Natural killer cell (primary cell): ENCODE results near the gene NHLRC4. TPM values are rescaled to one million over a fixed set of nuclear protein-coding genes. Genes with fewer than 3 reads are reported as not detected.

Experiments used
- ATAC-seq, 3 donors: fragments of 150-1000 bp in 2 of 3; fragments of 200-7000 bp in 1 of 3; cut with Tn5 transposase; 1 replicate in 1 of 3; 2 replicates in 2 of 3; pipeline ENCODE4 v1.10.0; 2021; ENCODE audit warnings: mild to moderate bottlenecking in 2 of 3, moderate library complexity in 2 of 3
- DNase-seq, 2 donors: peaks; one replicate each; pipeline versions ENCODE4 v3.0.0 to v3.0.0-alpha.2; 2013 to 2021; ENCODE audit warnings: mixed read lengths in 1 of 2
- H3K27ac ChIP-seq: one replicate; pipeline ENCODE4 v1.5.1; 2013; ENCODE audit warnings: mild to moderate bottlenecking, low read length
- H3K27me3 ChIP-seq: one replicate; pipeline ENCODE4 v1.6.1; 2013; ENCODE audit warnings: low read length; ENCODE audit not compliant: control insufficient read depth, insufficient read depth
- H3K36me3 ChIP-seq: one replicate; pipeline ENCODE4 v1.6.1; 2013; ENCODE audit warnings: low read length; ENCODE audit not compliant: control insufficient read depth, insufficient read depth
- H3K4me1 ChIP-seq: one replicate; pipeline ENCODE4 v1.6.1; 2013; ENCODE audit warnings: low read length; ENCODE audit not compliant: control insufficient read depth, insufficient read depth
- H3K4me3 ChIP-seq: one replicate; pipeline ENCODE4 v1.5.1; 2013; ENCODE audit warnings: low read length
- H3K9me3 ChIP-seq: one replicate; pipeline ENCODE4 v1.6.1; 2013; ENCODE audit warnings: low read length; ENCODE audit not compliant: control insufficient read depth, insufficient read depth
- H3K27ac Mint-ChIP-seq, 2 donors: one replicate each; pipeline ENCODE4 v1.8.0; 2022; ENCODE audit warnings: mild to moderate bottlenecking in 2 of 2, mixed read lengths in 2 of 2, moderate library complexity in 1 of 2
- H3K27me3 Mint-ChIP-seq, 2 donors: one replicate each; pipeline ENCODE4 v1.8.0; 2022; ENCODE audit warnings: low read depth in 2 of 2, mixed read lengths in 2 of 2
- H3K36me3 Mint-ChIP-seq: one replicate; pipeline ENCODE4 v1.8.0; 2022; ENCODE audit warnings: mixed read lengths
- H3K4me1 Mint-ChIP-seq, 2 donors: one replicate each; pipeline ENCODE4 v1.8.0; 2022; ENCODE audit warnings: mixed read lengths in 2 of 2
- H3K4me3 Mint-ChIP-seq: one replicate; pipeline ENCODE4 v1.8.0; 2022; ENCODE audit warnings: mild to moderate bottlenecking, moderate library complexity, mixed read lengths
- H3K9me3 Mint-ChIP-seq, 2 donors: one replicate each; pipeline ENCODE4 v1.8.0; 2022; ENCODE audit warnings: mixed read lengths in 2 of 2
- WGBS: methylation state at CpG from one replicate; pipeline ENCODE4 v1.1.7; 2013; ENCODE audit warnings: missing lambda C conversion rate; ENCODE audit not compliant: insufficient coverage; 5-methylcytosine and 5-hydroxymethylcytosine counted together
- intact Hi-C: fragments of 100-400 bp; cut with micrococcal nuclease; formaldehyde crosslinking; loops from one replicate; pipeline ENCODE4 v1.14.2; 2022
- total RNA-seq, 4 donors: library from RNA; stranded (reverse); fragments of 120-200 nt in 1 of 4; gene quantifications; one replicate each; pipeline versions ENCODE4 v1.2.3 to v1.2.4, GENCODE V29; 2013 to 2022
- TF ChIP-seq, protein P1 (sequence below): fragments of 200-600 bp; IDR thresholded peaks from one replicate; pipeline ENCODE4 v1.8.0; 2022; ENCODE audit warnings: antibody characterized with exemption

NHLRC4 gene
- total RNA-seq, 3 donors from 2014 or later (not counting 1 experiment from before 2014, with no cell fraction given) = 0.28 to 0.75 (median 0.35) TPM

DNA sequence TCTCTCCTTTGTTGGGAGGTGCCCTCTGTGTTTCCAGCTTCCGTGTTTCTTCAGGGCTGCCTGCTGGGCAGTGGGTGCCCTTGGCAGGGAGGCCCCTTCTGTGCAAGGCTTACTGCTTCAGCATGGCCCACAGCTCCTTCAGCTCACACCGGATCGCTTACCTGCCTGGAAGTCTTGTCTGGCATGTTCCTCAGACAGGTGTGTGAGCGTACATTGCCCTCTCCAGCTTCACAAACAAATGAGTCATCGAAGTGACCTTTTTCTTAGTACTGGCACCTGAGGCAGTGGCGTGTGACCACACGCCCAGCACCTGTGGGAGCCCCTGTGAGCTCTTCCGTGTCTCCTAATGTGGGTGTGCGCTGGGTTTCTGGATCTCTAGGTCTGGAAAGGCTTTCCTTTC is 26.6 kb downstream of the NHLRC4 start:
- WGBS = 88% methylated on average over 9 of the region's 9 CpGs
- H3K27me3 ChIP-seq = no peaks in the 10 kb centered on the region
- no peak for DNase-seq
- Mint-ChIP-seq H3K36me3 (no peaks in the 10 kb centered on the region), H3K4me3 (no peak overlapping the region), H3K27ac (peak overlapping the region in 1 of 2 donors; percentile 36), H3K4me1 (peaks cover 17 to 57% of the 10 kb centered on the region in 2 donors), H3K9me3 (no peaks in the 10 kb centered on the region), H3K27me3 (no peaks in the 10 kb centered on the region)
- intact Hi-C loops = no loop called here
- no peaks in the 10 kb centered on the region for H3K36me3 ChIP-seq
- peaks cover 34% of the 10 kb centered on the region for H3K4me1 ChIP-seq
- no peak overlapping the region for H3K27ac ChIP-seq
- no peak overlapping the region for H3K4me3 ChIP-seq
- TF ChIP-seq, protein P1, sequence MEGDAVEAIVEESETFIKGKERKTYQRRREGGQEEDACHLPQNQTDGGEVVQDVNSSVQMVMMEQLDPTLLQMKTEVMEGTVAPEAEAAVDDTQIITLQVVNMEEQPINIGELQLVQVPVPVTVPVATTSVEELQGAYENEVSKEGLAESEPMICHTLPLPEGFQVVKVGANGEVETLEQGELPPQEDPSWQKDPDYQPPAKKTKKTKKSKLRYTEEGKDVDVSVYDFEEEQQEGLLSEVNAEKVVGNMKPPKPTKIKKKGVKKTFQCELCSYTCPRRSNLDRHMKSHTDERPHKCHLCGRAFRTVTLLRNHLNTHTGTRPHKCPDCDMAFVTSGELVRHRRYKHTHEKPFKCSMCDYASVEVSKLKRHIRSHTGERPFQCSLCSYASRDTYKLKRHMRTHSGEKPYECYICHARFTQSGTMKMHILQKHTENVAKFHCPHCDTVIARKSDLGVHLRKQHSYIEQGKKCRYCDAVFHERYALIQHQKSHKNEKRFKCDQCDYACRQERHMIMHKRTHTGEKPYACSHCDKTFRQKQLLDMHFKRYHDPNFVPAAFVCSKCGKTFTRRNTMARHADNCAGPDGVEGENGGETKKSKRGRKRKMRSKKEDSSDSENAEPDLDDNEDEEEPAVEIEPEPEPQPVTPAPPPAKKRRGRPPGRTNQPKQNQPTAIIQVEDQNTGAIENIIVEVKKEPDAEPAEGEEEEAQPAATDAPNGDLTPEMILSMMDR = no peak
- no peaks in the 10 kb centered on the region for H3K9me3 ChIP-seq
- no peak for ATAC-seq

DNA sequence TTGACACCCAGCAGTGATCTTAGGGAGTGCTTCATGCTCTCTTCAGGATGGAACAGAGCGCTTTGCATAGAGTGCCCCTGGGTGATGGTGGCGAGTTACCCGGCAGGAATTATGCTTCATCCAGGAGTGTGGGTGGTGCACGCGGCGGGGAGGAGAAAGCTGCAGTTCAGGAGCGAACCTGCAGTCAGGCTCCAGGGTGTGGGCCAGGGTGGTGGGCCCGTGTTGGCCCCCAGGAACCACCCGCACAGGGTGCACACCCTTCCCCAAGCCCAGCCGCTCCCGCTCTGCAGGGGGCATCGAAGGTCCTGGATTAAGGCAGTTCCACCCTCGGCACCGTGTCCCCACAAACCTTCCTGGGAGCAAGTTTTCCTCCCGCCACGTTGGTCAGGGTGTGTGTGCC is 27.0 kb downstream of the NHLRC4 start:
- intact Hi-C loops = no loop called here
- no peak for DNase-seq
- no peak overlapping the region for H3K27ac ChIP-seq
- H3K4me3 ChIP-seq = no peak overlapping the region
- H3K4me1 Mint-ChIP-seq = peaks cover 17 to 54% of the 10 kb centered on the region in 2 donors
- H3K4me1 ChIP-seq = peaks cover 31% of the 10 kb centered on the region
- no peaks in the 10 kb centered on the region for H3K27me3 Mint-ChIP-seq
- no peaks in the 10 kb centered on the region for H3K36me3 Mint-ChIP-seq
- no peaks in the 10 kb centered on the region for H3K9me3 Mint-ChIP-seq
- H3K27ac Mint-ChIP-seq = peak overlapping the region in 1 of 2 donors; percentile 36
- no peaks in the 10 kb centered on the region for H3K9me3 ChIP-seq
- 88% methylated on average over 16 of the region's 16 CpGs for WGBS
- no peaks in the 10 kb centered on the region for H3K36me3 ChIP-seq
- ATAC-seq = no peak
- TF ChIP-seq, protein P1 = no peak
- H3K4me3 Mint-ChIP-seq = no peak overlapping the region
- no peaks in the 10 kb centered on the region for H3K27me3 ChIP-seq

DNA sequence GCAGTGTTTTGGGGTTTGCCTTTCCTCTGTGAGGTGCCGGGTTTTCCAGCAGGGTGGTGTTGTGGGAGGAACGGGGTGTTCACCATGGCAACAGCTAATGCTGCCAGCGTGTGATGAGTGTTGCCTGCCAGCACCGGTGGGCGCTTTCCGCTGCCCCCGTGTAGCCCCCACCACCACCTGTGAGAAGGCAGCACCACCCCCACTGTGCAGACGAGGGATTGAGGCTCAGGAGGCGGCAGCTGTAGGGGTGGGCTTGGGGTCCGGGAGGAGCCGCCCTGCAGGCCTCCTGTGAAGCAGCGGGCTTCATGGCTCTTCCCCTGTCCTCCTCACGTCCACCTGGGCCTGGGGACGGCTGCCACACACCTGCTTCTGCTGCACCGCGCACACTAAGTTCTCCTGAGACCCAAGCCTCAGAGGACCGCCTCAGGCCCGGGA is 28.3 kb downstream of the NHLRC4 start:
- Histone ChIP-seq H3K4me1 (peaks cover 31% of the 10 kb centered on the region), H3K27me3 (no peaks in the 10 kb centered on the region), H3K27ac (no peak overlapping the region), H3K36me3 (no peaks in the 10 kb centered on the region), H3K4me3 (no peak overlapping the region), H3K9me3 (no peaks in the 10 kb centered on the region)
- H3K4me1 Mint-ChIP-seq = peaks cover 17 to 45% of the 10 kb centered on the region in 2 donors
- no peak for ATAC-seq
- no peaks in the 10 kb centered on the region for H3K27me3 Mint-ChIP-seq
- H3K36me3 Mint-ChIP-seq = no peaks in the 10 kb centered on the region
- no peak overlapping the region for H3K27ac Mint-ChIP-seq
- TF ChIP-seq, protein P1 = no peak
- WGBS = 87% methylated on average over 18 of the region's 18 CpGs
- no peaks in the 10 kb centered on the region for H3K9me3 Mint-ChIP-seq
- intact Hi-C loops = no loop called here
- no peak for DNase-seq
- H3K4me3 Mint-ChIP-seq = no peak overlapping the region
